ENCODE results near the gene ZNF593OS.

DNA sequence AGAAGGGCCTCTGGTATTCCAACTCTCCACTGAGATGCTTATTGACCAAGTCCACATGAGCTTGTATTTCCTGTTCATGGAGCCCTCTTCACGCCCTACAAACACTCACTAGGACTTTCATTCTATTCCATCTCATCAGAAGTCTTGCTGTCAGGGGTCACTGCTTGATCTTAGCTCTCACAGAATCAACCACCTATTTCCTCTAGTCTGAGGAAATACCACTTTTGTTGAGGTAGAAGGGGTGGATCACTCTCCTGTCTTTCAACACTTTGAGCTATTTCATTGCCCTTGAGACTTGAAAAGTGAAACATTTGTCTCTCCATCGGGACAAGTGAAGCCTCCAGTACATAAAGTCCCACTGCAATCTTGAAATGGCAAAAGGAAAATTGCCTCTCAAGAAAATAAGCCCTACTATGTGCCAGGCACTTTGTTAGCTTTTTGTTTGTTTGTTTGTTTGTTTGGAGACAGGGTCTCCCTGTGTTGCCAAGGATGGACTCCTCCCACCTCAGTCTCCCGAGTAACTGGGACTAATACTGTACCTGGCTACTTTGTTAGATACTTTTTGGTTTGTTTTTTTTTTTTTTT, 32.6 kb downstream of the ZNF593OS start:
- TF ChIP-seq, protein P1, sequence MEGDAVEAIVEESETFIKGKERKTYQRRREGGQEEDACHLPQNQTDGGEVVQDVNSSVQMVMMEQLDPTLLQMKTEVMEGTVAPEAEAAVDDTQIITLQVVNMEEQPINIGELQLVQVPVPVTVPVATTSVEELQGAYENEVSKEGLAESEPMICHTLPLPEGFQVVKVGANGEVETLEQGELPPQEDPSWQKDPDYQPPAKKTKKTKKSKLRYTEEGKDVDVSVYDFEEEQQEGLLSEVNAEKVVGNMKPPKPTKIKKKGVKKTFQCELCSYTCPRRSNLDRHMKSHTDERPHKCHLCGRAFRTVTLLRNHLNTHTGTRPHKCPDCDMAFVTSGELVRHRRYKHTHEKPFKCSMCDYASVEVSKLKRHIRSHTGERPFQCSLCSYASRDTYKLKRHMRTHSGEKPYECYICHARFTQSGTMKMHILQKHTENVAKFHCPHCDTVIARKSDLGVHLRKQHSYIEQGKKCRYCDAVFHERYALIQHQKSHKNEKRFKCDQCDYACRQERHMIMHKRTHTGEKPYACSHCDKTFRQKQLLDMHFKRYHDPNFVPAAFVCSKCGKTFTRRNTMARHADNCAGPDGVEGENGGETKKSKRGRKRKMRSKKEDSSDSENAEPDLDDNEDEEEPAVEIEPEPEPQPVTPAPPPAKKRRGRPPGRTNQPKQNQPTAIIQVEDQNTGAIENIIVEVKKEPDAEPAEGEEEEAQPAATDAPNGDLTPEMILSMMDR (IDR thresholded peaks at IDR 0.05) = no peak
- TF ChIP-seq EZH2 (IDR thresholded peaks at IDR 0.05; ENCODE audit: borderline replicate concordance, insufficient read depth, low read depth, low read length, poor library complexity, severe bottlenecking) = no peak
